COLO668 (cell line): ENCODE measurements around the gene HES1.
"Not testable (repeated sequence)": the region's sequence is repeated elsewhere in the genome, so short reads cannot be mapped to it uniquely, and the experiment has no call there.

Experiments
- DNase-seq: peaks from one replicate; lab custom pipeline; 2025; ENCODE audit not compliant: unreplicated experiment; lab: John Stamatoyannopoulos, UW

The HES1 gene

DNA sequence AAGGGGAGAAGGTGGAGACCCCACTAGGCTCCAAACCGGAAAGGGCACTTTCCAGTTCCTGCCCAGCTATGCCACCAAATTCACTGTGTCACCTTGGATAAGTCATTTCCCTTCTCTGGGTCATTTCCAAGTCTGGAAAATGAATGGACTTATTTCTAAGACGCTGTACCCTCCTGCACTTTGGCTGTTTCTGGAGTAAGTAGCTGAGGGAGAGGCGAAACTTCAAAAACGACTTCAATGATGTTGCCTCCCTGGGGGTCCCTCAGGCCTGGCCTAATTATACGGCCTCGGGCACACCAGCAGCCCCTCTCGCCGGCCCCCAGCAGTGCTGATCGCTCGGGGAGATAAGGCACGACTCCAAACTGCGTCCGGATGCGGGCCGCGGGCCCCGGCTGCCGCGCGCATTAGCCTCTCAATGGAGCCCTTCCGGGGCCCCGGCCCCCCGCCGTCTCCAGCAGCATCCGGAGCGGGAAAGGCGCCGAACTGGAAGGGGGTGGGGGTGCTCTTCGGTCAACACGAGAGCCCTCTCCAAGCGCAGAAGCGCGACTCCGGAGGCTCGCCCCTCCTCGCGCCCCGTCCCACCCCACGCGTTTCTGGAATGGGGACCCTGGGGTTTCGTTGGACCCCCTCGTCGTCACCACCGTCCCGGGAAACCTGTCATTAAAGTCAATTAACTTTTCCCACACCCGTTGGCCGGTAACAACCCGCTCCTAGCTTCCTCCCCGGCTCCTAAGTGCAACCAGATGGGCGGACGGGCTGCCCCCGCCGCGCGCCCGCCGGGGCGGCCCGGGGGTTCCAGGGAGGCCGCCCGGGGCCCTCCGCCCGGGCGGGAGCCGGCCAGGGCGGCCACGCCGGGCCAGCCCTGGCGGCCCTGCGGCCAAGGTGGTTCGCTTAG lies 4.8 kb downstream of the HES1 start:
- peak; percentile 85 for DNase-seq

- DNase-seq, result peak; percentile 91
Observed at GRCh38 chr3:194141415-194142155, 5.6 kb downstream of the HES1 start.

DNA sequence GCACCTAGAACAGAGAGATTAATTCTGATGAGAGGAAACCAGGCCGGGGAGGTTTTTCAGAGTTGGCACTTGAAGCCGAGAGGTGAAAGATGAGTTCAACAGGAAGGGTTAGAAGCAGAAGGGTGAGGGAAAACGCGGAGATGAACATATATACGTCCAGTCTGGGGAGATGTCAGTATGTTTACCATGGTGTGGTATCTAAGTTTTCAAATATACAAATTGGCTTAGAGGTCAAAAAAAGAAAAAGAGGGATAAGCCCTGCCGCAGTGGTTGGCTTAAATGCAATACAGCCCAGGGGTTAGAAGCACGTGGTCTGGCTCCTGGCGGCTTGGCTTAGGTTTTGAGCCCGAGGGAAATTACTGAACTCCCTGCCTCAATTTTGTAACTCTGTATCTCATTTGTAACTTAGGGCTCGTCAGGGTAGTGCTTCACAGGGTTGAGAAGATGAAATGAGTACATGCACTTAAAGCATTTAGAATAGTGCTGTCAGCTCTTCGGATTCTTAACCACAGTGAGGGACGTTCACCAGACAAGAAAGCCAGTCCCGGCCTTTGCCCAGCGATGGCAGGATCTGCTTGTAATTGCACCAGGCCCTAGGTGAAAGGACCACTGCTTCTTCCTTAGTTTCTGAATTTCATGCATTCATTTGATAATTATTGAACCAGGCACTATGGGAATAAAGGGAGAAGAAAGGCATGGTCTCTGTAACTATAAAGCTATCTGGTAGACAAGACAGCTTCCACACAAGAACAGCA lies 6.4 kb downstream of the HES1 start:
- DNase-seq, result peak; percentile 32

DNA sequence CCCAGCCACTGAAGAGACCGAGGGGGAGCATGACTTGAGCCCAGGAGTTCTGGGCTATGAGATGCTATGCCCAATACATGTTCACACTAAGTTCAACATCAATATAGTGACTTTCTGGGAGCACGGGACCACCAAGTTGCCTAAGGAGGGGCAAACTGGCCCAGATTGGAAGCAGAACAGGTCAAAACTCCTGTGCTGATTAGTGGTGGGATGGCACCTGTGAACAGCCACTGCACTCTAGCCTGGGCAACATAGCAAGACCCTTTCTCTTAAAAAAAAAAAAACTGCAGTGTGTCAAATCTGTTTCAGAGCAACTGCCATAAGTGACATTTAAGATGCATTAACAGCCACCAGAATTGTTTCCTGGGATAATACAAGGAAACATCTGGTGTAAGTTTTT lies 9.8 kb downstream of the HES1 start:
- DNase-seq, result no peak

GRCh38 chr3:194147679-194148078 lies 11.7 kb downstream of the HES1 start:
- DNase-seq, result no peak

- no peak for DNase-seq
Observed at GRCh38 chr3:194148383-194148782, 12.4 kb downstream of the HES1 start.

DNA sequence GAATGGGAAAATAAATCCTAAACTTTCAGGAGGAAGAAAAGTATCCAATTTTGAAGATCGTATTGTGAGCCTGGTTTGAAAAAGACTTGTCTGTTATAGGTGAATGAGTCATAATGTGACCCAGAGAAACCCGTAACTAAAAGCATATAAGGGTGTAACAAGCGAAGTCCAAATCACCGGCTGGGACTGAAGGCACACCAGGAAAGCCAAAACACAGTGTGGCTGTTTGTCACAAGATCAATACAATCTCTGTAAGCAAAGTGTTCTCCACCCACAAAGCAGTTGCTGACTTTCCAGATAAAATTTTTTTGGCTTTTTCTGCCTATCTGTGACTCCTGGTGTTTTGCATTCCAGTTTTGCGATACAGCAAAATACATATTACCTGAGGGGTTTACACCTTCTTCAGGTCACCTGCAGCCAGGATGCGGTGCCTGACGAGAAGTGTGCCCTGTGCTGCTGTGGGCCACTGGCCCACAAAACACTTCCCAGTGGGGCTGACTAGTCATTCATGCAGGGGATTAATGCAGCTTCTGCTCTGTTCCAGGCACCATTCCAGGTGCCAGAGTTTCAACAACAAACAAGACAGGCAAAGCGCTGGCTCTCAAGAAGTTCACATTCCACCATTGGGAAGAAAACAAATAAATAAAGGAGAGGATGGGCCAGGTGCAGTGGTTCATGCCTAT lies 14.4 kb downstream of the HES1 start:
- no peak for DNase-seq

GRCh38 chr3:194150935-194151302 lies 15.0 kb downstream of the HES1 start:
- DNase-seq, result not testable (repeated sequence)

GRCh38 chr3:194154346-194154745 lies 18.4 kb downstream of the HES1 start:
- DNase-seq, result no peak

- DNase-seq, result no peak
Observed at GRCh38 chr3:194156095-194156494, 20.1 kb downstream of the HES1 start.

DNA sequence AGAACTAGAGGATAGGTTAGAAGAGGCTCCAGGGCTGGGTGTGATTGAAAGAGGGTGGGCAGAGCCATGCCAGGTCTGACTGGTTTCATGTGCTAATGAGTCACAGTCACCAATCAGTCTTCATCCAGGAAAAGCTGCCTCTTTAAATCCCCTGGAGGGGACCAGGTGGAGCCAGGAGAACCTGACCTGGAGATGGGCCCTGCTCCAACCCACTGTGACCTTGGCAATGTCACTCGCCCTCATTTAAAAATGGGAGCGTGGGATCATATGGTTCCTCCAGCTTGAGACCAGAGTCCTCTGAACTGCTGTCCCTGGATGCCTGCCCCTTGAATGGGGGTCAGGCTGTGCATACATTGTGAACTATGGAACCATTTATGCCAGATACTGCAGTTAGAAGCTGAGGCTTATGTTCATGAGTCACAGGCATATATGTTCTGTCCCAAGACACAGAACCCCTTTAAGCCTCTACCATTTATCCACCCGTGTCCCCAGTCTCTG lies 23.0 kb downstream of the HES1 start:
- no peak for DNase-seq

DNA sequence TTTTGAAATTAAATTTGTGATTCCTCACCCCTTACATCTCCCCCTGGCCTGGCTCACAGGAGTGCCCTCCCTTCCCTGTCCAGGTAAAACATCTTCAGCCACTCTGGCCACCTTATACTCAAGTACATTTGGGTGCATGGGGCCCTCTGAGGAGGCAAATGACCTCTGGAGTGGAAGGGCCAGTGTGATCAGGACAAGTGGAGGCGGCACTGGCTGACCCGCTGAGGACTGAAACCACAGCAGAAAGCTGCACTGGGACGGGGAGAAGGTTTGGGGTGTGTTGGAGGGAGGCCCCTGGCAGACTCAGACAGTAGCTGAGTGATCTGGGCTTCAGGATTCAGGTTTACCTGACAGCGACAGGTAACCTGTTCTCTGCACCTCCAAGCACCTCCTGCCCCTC lies 24.2 kb downstream of the HES1 start:
- DNase-seq, result no peak

GRCh38 chr3:194161131-194162045 lies 25.4 kb downstream of the HES1 start:
- DNase-seq, result no peak

DNA sequence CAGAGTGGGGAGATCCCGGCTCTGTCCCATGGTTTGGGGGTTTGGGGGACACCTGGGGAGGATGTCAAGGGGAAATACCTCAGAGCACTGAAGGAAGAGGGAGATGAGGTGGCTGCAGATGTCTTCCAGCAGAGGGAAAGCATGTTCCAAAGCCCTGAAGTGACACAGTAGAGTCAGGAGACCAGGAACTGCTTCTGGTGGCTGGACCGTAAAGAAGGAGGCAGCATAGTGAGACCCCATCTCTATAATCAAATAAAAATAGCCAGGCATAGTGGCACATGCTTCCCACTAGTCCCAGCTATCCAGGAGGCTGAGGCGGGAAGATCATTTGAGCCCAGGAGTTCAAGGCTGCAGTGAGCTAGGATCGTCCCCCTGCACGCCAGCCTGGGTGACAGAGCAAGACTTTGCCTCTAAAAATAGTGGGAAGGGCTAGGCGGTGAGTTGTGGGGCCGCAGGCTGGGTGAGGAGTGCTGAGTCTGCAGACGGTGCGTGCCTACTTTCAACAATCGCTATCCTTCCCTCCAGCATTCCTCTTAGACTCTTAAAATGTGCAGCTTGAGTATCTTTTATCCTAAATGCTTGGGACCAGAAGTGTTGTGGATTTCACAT lies 26.2 kb downstream of the HES1 start:
- DNase-seq, result no peak

- no peak for DNase-seq
Observed at GRCh38 chr3:194162817-194163584, 27.1 kb downstream of the HES1 start.

- DNase-seq, result no peak
Observed at GRCh38 chr3:194163697-194164096, 27.7 kb downstream of the HES1 start.

- no peak for DNase-seq
Observed at GRCh38 chr3:194164861-194165260, 28.9 kb downstream of the HES1 start.

DNA sequence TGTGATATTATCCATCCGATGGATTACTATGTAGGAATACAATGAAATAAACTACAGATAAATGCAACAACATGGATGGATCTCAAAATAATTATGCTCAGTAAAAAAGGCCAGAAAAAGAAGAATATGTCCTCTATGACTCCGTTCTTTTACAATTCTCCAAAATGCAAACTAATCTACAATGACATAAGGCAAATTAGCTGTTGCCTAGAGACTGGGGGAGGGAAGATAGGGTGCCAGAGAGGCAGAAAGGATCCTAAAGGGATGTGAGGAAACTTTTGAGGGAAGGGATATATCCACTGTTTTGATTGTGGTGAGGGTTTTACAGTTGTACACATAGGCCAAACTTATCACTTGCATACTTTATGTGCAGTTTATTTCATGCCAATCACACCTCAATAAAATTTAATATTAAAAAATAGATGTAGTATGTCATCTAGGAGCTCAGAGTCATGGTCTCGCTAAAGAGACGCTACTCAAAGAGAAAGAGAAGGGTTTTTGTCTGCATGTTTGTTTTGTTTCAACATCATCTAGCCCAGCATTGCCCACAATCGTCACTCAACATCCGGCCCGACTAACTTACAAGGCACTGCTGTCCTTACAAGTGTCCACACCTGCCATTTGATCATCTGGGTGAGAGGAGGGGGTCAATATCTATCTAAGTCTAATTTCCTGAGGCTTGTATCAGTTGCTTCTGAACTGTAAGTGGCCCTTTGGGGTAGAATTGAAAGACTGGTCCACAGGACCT lies 29.5 kb downstream of the HES1 start:
- DNase-seq, result no peak
